HEK293 (cell line): Measurements from ENCODE around the gene RPS6KB2.

ENCODE experiments used
- CTCF ChIA-PET: fragments of 350-600 bp; formaldehyde crosslinking; extraction: SDS; loops from one replicate; lab custom pipeline; 2021; ENCODE audit warnings: antibody characterized with exemption; lab: Yijun Ruan, JAX
- POLR2A ChIA-PET: fragments of 300-600 bp; formaldehyde crosslinking; extraction: SDS; loops from one replicate; lab custom pipeline; 2020; ENCODE audit warnings: antibody characterized with exemption, inconsistent platforms; lab: Yijun Ruan, JAX
- H3K27ac ChIP-seq: fragments of 200-500 bp; sonication (Bioruptor generic); 2 replicates; pipeline ENCODE4 v1.5.1; 2014; ENCODE audit warnings: low read depth, low read length, control low read depth, inconsistent platforms; ENCODE audit errors: extremely low read depth
- H3K36me3 ChIP-seq, 2 experiments: fragments of 200-500 bp in 1 of 2; sonication (Bioruptor generic) in 1 of 2; 1 replicate in 1 of 2; 2 replicates in 1 of 2; pipeline ENCODE4 v1.5.1; 2014 to 2017; ENCODE audit warnings: inconsistent platforms in 2 of 2, low read length in 2 of 2; ENCODE audit not compliant: control insufficient read depth in 2 of 2, insufficient read depth in 1 of 2
- H3K4me1 ChIP-seq: fragments of 200-500 bp; sonication (Bioruptor generic); 2 replicates; pipeline ENCODE4 v1.5.1; 2014; ENCODE audit warnings: mild to moderate bottlenecking, low read length, inconsistent platforms; ENCODE audit not compliant: control insufficient read depth, insufficient read depth
- H3K4me3 ChIP-seq: 2 replicates; pipeline ENCODE4 v1.5.1; 2011; ENCODE audit warnings: low read depth, mild to moderate bottlenecking, control low read depth, low read length, moderate library complexity
- H3K9me3 ChIP-seq: fragments of 200-500 bp; sonication (Bioruptor generic); 2 replicates; pipeline ENCODE4 v1.5.1; 2014; ENCODE audit warnings: low read depth, low read length, inconsistent platforms; ENCODE audit not compliant: control insufficient read depth, insufficient read depth
- BCL11A ChIP-seq: fragments of 450-650 bp; formaldehyde crosslinking; IDR thresholded peaks from 2 replicates; pipeline ENCODE4 v1.5.1; 2016; ENCODE audit warnings: low read depth, missing biosample characterization, missing genetic modification characterization
- PRDM1 ChIP-seq: fragments of 450-650 bp; formaldehyde crosslinking; IDR thresholded peaks from 2 replicates; pipeline ENCODE4; 2016; ENCODE audit warnings: missing biosample characterization, missing genetic modification characterization
- SP2 ChIP-seq: fragments of 450-650 bp; formaldehyde crosslinking; IDR thresholded peaks from 2 replicates; pipeline ENCODE4 v1.5.1; 2016; ENCODE audit warnings: missing biosample characterization, missing genetic modification characterization
- ZNF155 ChIP-seq: fragments of 450-650 bp; formaldehyde crosslinking; IDR thresholded peaks from 2 replicates; pipeline ENCODE4 v1.5.1; 2016; ENCODE audit warnings: missing biosample characterization, missing genetic modification characterization
- ZNF2 ChIP-seq: fragments of 450-650 bp; formaldehyde crosslinking; IDR thresholded peaks from 2 replicates; pipeline ENCODE4 v1.5.1; 2016; ENCODE audit warnings: missing biosample characterization, missing genetic modification characterization
- ZNF341 ChIP-seq: fragments of 450-650 bp; formaldehyde crosslinking; IDR thresholded peaks from 2 replicates; pipeline ENCODE4; 2016; ENCODE audit warnings: low read depth, missing biosample characterization, missing genetic modification characterization
- ZNF366 ChIP-seq: fragments of 450-650 bp; formaldehyde crosslinking; conservative IDR thresholded peaks from 2 replicates; pipeline ENCODE4 v1.5.1; 2016; ENCODE audit warnings: missing biosample characterization, missing genetic modification characterization
- ZNF585B ChIP-seq: fragments of 450-650 bp; formaldehyde crosslinking; IDR thresholded peaks from 2 replicates; pipeline ENCODE4 v1.5.1; 2016; ENCODE audit warnings: missing biosample characterization, missing genetic modification characterization
- ZNF621 ChIP-seq: fragments of 450-650 bp; formaldehyde crosslinking; IDR thresholded peaks from 2 replicates; pipeline ENCODE4 v1.5.1; 2017; ENCODE audit warnings: missing biosample characterization, missing genetic modification characterization
- ZNF677 ChIP-seq: fragments of 450-650 bp; IDR thresholded peaks from 2 replicates; pipeline ENCODE4 v1.5.0; 2018; ENCODE audit warnings: missing biosample characterization, mild to moderate bottlenecking, missing genetic modification characterization, moderate library complexity
- TF ChIP-seq, protein P1 (sequence below): fragments of 450-650 bp; formaldehyde crosslinking; IDR thresholded peaks from 2 replicates; pipeline ENCODE4 v1.5.1; 2017; ENCODE audit warnings: missing biosample characterization, missing genetic modification characterization
- TF ChIP-seq, protein P2 (sequence below): fragments of 450-650 bp; formaldehyde crosslinking; IDR thresholded peaks from 2 replicates; pipeline ENCODE4 v1.5.1; 2016; ENCODE audit warnings: missing biosample characterization, missing genetic modification characterization
- TF ChIP-seq, protein P3 (sequence below): fragments of 450-650 bp; IDR thresholded peaks from 2 replicates; pipeline ENCODE4 v1.5.1; 2018; ENCODE audit warnings: missing biosample characterization, mild to moderate bottlenecking, missing genetic modification characterization
- TF ChIP-seq, protein P4 (sequence below): fragments of 450-650 bp; formaldehyde crosslinking; IDR thresholded peaks from 2 replicates; pipeline ENCODE4 v1.5.0; 2017; ENCODE audit warnings: missing biosample characterization, missing genetic modification characterization, borderline replicate concordance
- TF ChIP-seq, protein P5 (sequence below): fragments of 450-650 bp; formaldehyde crosslinking; IDR thresholded peaks from 2 replicates; pipeline ENCODE4 v1.5.1; 2016; ENCODE audit warnings: missing biosample characterization, missing genetic modification characterization
- TF ChIP-seq, protein P6 (sequence below): fragments of 450-650 bp; formaldehyde crosslinking; IDR thresholded peaks from 2 replicates; pipeline ENCODE4 v1.5.1; 2016; ENCODE audit warnings: missing biosample characterization, missing genetic modification characterization
- TF ChIP-seq, protein P7 (sequence below): fragments of 450-650 bp; formaldehyde crosslinking; IDR thresholded peaks from 2 replicates; pipeline ENCODE4 v1.5.1; 2016; ENCODE audit warnings: missing biosample characterization, missing genetic modification characterization

RPS6KB2 gene

DNA sequence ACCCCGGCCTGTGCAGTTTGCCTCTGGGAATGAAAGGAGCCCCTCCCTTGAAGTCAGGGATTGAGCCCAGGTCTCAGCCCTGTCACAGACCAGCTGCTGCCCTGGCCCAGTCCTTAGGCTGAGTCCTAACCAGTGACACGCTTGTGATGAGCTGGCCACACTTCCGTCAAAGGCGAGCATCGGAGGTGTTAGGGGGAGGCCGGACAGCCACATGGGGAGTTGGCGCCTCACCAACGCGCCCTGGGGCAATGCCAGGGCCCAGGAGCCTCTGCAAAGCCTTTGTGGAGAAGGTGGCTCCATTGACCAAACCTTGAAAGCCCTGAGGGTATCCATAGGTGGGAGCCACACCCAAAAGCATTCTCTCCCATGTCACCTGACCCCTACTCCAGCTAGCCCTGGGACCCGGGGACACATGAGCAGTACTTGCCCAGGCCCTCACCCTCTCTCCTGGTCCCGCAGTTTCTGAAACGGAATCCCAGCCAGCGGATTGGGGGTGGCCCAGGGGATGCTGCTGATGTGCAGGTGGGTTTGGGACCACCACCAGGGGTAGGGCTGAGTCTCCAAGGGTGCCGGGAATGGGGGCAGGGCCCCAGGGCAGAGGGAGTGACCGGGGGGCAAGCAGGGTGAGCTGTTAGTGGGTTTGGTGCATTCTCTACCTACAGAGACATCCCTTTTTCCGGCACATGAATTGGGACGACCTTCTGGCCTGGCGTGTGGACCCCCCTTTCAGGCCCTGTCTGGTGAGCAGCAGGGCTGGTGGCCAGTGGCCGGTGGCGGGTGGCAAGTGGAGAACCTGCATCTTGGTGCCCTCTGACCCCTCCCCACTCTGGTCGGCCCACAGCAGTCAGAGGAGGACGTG is 5.5 kb downstream of the RPS6KB2 start (continued):
- TF ChIP-seq, protein P1, sequence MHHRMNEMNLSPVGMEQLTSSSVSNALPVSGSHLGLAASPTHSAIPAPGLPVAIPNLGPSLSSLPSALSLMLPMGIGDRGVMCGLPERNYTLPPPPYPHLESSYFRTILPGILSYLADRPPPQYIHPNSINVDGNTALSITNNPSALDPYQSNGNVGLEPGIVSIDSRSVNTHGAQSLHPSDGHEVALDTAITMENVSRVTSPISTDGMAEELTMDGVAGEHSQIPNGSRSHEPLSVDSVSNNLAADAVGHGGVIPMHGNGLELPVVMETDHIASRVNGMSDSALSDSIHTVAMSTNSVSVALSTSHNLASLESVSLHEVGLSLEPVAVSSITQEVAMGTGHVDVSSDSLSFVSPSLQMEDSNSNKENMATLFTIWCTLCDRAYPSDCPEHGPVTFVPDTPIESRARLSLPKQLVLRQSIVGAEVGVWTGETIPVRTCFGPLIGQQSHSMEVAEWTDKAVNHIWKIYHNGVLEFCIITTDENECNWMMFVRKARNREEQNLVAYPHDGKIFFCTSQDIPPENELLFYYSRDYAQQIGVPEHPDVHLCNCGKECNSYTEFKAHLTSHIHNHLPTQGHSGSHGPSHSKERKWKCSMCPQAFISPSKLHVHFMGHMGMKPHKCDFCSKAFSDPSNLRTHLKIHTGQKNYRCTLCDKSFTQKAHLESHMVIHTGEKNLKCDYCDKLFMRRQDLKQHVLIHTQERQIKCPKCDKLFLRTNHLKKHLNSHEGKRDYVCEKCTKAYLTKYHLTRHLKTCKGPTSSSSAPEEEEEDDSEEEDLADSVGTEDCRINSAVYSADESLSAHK (tag by site-specific recombination): no peak
- no peak for TF ChIP-seq ZNF677 (tag by site-specific recombination)
- no peak for TF ChIP-seq BCL11A (tag by site-specific recombination)
- TF ChIP-seq, protein P2, sequence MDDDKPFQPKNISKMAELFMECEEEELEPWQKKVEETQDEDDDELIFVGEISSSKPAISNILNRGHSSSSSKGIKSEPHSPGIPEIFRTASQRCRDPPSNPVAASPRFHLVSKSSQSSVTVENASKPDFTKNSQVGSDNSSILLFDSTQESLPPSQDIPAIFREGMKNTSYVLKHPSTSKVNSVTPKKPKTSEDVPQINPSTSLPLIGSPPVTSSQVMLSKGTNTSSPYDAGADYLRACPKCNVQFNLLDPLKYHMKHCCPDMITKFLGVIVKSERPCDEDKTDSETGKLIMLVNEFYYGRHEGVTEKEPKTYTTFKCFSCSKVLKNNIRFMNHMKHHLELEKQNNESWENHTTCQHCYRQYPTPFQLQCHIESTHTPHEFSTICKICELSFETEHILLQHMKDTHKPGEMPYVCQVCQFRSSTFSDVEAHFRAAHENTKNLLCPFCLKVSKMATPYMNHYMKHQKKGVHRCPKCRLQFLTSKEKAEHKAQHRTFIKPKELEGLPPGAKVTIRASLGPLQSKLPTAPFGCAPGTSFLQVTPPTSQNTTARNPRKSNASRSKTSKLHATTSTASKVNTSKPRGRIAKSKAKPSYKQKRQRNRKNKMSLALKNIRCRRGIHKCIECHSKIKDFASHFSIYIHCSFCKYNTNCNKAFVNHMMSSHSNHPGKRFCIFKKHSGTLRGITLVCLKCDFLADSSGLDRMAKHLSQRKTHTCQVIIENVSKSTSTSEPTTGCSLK (tag by site-specific recombination): no peak
- TF ChIP-seq, protein P3, sequence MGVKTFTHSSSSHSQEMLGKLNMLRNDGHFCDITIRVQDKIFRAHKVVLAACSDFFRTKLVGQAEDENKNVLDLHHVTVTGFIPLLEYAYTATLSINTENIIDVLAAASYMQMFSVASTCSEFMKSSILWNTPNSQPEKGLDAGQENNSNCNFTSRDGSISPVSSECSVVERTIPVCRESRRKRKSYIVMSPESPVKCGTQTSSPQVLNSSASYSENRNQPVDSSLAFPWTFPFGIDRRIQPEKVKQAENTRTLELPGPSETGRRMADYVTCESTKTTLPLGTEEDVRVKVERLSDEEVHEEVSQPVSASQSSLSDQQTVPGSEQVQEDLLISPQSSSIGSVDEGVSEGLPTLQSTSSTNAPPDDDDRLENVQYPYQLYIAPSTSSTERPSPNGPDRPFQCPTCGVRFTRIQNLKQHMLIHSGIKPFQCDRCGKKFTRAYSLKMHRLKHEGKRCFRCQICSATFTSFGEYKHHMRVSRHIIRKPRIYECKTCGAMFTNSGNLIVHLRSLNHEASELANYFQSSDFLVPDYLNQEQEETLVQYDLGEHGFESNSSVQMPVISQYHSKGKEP: no peak
- TF ChIP-seq, protein P4, sequence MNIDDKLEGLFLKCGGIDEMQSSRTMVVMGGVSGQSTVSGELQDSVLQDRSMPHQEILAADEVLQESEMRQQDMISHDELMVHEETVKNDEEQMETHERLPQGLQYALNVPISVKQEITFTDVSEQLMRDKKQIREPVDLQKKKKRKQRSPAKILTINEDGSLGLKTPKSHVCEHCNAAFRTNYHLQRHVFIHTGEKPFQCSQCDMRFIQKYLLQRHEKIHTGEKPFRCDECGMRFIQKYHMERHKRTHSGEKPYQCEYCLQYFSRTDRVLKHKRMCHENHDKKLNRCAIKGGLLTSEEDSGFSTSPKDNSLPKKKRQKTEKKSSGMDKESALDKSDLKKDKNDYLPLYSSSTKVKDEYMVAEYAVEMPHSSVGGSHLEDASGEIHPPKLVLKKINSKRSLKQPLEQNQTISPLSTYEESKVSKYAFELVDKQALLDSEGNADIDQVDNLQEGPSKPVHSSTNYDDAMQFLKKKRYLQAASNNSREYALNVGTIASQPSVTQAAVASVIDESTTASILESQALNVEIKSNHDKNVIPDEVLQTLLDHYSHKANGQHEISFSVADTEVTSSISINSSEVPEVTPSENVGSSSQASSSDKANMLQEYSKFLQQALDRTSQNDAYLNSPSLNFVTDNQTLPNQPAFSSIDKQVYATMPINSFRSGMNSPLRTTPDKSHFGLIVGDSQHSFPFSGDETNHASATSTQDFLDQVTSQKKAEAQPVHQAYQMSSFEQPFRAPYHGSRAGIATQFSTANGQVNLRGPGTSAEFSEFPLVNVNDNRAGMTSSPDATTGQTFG: no peak
- TF ChIP-seq, protein P5, sequence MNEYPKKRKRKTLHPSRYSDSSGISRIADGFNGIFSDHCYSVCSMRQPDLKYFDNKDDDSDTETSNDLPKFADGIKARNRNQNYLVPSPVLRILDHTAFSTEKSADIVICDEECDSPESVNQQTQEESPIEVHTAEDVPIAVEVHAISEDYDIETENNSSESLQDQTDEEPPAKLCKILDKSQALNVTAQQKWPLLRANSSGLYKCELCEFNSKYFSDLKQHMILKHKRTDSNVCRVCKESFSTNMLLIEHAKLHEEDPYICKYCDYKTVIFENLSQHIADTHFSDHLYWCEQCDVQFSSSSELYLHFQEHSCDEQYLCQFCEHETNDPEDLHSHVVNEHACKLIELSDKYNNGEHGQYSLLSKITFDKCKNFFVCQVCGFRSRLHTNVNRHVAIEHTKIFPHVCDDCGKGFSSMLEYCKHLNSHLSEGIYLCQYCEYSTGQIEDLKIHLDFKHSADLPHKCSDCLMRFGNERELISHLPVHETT (tag by site-specific recombination): no peak
- no peak for TF ChIP-seq ZNF2

DNA sequence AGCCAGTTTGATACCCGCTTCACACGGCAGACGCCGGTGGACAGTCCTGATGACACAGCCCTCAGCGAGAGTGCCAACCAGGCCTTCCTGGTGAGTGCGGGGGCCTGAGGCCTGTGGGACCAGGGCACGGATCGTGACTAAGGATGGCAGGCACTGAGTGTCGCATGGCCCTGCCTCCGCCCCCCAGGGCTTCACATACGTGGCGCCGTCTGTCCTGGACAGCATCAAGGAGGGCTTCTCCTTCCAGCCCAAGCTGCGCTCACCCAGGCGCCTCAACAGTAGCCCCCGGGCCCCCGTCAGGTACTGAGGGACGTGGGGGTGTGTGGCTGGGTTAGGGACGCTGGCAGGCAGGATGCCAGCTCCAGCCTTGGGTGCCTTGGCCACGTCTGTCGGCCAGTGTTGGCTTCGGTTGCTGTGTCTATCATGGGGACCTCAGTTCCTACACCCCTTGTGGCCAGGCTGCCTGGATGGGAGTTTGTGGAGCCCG is 6.1 kb downstream of the RPS6KB2 start:
- Histone ChIP-seq H3K9me3 (no peaks in the 10 kb centered on the region), H3K27ac (no peak overlapping the region), H3K36me3 (peaks cover 5 to 86% of the 10 kb centered on the region in 2 experiments; a peak in 2 of 3 replicates), H3K4me1 (0 out of 2 replicates have a peak, but pooled peaks cover 1% of the 10 kb centered on the region), H3K4me3 (no peak overlapping the region)
- ChIA-PET CTCF (interaction anchor here (1.6 kb wide), 1 partner anchor 33 kb away, joined by 5 read pairs; the partner anchor contains the start of gene PPP1CA), POLR2A (interaction anchor here (0.7 kb wide), 1 partner anchor 14 kb away, joined by 3 read pairs; no protein-coding TSS in a partner anchor)
- TF ChIP-seq, protein P6, sequence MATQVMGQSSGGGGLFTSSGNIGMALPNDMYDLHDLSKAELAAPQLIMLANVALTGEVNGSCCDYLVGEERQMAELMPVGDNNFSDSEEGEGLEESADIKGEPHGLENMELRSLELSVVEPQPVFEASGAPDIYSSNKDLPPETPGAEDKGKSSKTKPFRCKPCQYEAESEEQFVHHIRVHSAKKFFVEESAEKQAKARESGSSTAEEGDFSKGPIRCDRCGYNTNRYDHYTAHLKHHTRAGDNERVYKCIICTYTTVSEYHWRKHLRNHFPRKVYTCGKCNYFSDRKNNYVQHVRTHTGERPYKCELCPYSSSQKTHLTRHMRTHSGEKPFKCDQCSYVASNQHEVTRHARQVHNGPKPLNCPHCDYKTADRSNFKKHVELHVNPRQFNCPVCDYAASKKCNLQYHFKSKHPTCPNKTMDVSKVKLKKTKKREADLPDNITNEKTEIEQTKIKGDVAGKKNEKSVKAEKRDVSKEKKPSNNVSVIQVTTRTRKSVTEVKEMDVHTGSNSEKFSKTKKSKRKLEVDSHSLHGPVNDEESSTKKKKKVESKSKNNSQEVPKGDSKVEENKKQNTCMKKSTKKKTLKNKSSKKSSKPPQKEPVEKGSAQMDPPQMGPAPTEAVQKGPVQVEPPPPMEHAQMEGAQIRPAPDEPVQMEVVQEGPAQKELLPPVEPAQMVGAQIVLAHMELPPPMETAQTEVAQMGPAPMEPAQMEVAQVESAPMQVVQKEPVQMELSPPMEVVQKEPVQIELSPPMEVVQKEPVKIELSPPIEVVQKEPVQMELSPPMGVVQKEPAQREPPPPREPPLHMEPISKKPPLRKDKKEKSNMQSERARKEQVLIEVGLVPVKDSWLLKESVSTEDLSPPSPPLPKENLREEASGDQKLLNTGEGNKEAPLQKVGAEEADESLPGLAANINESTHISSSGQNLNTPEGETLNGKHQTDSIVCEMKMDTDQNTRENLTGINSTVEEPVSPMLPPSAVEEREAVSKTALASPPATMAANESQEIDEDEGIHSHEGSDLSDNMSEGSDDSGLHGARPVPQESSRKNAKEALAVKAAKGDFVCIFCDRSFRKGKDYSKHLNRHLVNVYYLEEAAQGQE: no peak
- TF ChIP-seq SP2 (no peak), ZNF585B (tag by site-specific recombination) (no peak), PRDM1 (tag by site-specific recombination) (no peak), ZNF366 (tag by site-specific recombination) (no peak), ZNF155 (no peak), ZNF341 (tag by site-specific recombination) (no peak), ZNF621 (tag by site-specific recombination) (no peak)
- TF ChIP-seq, protein P7, sequence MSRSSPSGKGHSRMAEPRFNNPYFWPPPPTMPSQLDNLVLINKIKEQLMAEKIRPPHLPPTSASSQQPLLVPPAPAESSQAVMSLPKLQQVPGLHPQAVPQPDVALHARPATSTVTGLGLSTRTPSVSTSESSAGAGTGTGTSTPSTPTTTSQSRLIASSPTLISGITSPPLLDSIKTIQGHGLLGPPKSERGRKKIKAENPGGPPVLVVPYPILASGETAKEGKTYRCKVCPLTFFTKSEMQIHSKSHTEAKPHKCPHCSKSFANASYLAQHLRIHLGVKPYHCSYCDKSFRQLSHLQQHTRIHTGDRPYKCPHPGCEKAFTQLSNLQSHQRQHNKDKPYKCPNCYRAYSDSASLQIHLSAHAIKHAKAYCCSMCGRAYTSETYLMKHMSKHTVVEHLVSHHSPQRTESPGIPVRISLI (tag by site-specific recombination): no peak
